Mucosa of stomach (tissue), 1 donor: ENCODE results near the gene CATSPER2.
"Not testable (repeated sequence)": the region's sequence is repeated elsewhere in the genome, so short reads cannot be mapped to it uniquely, and the experiment has no call there.

ENCODE experiments used
- H3K27me3 ChIP-seq: one replicate; pipeline ENCODE4 v1.7.0; 2013; ENCODE audit warnings: mild to moderate bottlenecking, low read length; ENCODE audit not compliant: control insufficient read depth, insufficient read depth
- H3K36me3 ChIP-seq: one replicate; pipeline ENCODE4 v1.7.0; 2013; ENCODE audit warnings: low read length; ENCODE audit not compliant: control insufficient read depth, insufficient read depth
- H3K4me1 ChIP-seq: one replicate; pipeline ENCODE4 v1.7.0; 2013; ENCODE audit warnings: mild to moderate bottlenecking, low read length; ENCODE audit not compliant: control insufficient read depth, insufficient read depth
- H3K4me3 ChIP-seq: one replicate; pipeline ENCODE4 v1.7.0; 2013; ENCODE audit warnings: low read length
- H3K9ac ChIP-seq: one replicate; pipeline ENCODE4 v1.7.0; 2013; ENCODE audit warnings: mild to moderate bottlenecking, low read length, moderate library complexity
- H3K9me3 ChIP-seq: one replicate; pipeline ENCODE4 v1.7.0; 2013; ENCODE audit warnings: mild to moderate bottlenecking, low read length, moderate library complexity; ENCODE audit not compliant: control insufficient read depth
- donor health status: Pancreatic carcinoma.

The CATSPER2 gene

GRCh38 chr15:43626937-43627336, 21.7 kb downstream of the CATSPER2 start:
- not testable (repeated sequence) for H3K27me3 ChIP-seq, H3K9ac ChIP-seq, H3K9me3 ChIP-seq, H3K36me3 ChIP-seq, H3K4me1 ChIP-seq, H3K4me3 ChIP-seq

DNA sequence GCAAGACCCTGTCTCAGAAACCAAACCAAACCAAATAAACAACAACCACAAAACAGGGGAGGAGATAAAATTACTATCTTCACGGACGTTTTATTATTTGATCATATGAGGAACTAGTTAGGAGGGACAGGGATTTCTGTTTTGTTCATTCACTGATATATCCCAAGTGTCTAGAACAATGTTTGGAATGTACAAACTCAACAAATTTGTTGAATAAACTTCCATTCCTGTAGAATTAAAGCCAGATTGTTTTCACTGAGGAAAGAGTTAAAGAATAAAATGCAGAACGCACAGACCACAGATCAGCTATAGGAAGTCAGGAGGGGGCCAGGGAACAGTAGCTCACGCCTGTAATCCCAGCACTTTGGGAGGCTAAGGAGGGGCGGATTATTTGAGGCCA, 23.5 kb downstream of the CATSPER2 start:
- Histone ChIP-seq H3K4me1 (no peaks in the 10 kb centered on the region), H3K9ac (no peak overlapping the region), H3K4me3 (no peak overlapping the region), H3K36me3 (no peaks in the 10 kb centered on the region), H3K9me3 (no peaks in the 10 kb centered on the region), H3K27me3 (no peaks in the 10 kb centered on the region)

DNA sequence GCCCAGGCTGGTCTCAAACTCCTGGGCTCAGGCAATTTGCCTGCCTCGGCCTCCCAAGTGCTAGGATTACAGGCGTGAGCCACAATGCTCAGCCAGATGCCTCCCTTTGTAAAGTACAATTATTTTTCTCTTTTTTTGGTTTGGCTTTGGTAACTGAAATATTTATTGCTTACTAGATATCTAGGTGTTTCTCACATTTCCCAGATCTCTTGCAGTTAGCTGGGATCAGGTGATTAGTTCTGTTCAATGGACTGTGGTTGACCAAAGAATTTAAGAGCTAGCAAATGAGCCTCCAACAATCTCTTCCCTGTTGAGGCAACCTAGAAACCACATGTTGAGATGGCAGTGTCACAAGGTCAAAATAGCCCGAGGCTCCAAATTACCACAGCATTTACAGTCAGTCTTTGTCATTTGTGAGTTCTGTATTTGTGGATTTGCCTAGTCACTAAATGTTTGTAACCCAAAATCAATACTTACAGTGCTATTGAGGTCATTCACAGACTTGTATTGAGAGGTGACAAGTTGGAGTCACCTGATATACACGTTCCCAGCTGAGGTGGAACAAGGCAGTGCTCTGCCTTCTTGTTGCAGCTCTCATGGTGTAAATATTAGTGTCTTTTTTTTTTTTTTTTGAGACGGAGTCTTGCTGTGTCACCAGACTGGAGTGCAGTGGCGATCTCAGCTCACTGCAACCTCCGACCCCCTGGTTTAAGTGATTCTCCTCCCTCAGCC, 26.4 kb downstream of the CATSPER2 start:
- not testable (repeated sequence) for H3K9me3 ChIP-seq, H3K27me3 ChIP-seq, H3K9ac ChIP-seq, H3K4me1 ChIP-seq, H3K4me3 ChIP-seq, H3K36me3 ChIP-seq

DNA sequence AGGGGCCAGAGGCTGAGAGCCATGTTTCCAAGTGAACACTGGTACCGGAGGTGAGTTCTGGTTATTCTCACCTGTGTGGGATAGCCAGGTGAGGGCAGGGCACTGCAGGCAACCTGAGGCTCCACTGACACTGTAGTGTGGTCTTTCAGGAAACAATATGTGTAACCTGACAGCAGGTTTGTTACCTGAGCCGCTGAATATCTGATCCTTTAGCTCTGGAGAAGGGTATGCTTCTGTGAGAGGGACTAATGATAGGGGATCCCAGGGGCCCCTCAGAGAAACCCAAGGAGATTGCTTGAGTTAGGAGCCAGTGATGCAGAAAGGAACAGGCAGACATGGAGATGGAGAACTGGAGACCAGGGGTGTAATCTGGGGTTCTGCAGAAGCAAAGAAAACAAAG, 29.9 kb downstream of the CATSPER2 start, which contains the start of gene STRC:
Gene STRC, minus strand, starts transcription at position 101 of the 400 bp plus-strand sequence. Its CDS starts 78 bp downstream, at position 23.
- H3K4me1 ChIP-seq, H3K9ac ChIP-seq, H3K9me3 ChIP-seq, H3K4me3 ChIP-seq, H3K36me3 ChIP-seq, H3K27me3 ChIP-seq: not testable (repeated sequence)

DNA sequence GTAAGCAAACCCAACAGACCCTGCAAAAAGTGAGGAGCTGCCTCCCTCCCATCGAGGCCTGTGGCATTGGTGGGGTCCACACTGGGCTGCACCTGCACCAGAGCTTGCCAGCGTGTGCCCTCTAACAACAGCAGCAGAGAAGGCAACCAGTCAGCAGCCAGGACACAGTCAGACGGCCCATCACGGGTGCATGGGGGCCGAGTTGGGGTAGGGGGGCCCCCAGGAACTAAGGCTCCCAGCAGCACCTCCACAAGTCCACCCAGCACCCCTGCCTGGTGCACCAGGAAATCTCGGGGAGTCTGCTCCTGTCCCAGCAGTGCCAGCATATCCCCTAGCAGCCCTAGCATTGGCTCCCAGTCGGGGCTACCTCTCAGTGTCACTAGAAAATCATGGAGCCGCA, 30.9 kb downstream of the CATSPER2 start:
- not testable (repeated sequence) for H3K9me3 ChIP-seq, H3K27me3 ChIP-seq, H3K36me3 ChIP-seq, H3K4me1 ChIP-seq, H3K9ac ChIP-seq, H3K4me3 ChIP-seq

DNA sequence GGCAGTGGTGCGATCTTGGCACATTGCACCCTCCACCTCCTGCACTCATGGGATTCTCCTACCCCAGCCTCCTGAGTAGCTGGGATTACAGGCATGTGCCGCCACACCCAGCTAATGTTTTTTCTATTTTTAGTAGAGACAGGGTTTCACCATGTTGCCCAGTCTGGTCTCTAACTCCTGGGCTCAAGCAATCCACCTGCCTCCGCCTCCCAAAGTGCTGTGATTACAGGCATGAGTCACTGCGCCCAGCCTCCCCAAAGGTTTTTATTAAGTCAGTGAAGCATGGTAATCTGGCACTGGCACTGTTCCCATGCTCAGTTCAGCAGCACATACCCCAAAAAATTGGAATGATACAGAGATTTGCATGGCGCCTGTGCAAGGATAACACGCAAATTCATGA, 46.4 kb downstream of the CATSPER2 start:
- not testable (repeated sequence) for H3K27me3 ChIP-seq, H3K9me3 ChIP-seq

DNA sequence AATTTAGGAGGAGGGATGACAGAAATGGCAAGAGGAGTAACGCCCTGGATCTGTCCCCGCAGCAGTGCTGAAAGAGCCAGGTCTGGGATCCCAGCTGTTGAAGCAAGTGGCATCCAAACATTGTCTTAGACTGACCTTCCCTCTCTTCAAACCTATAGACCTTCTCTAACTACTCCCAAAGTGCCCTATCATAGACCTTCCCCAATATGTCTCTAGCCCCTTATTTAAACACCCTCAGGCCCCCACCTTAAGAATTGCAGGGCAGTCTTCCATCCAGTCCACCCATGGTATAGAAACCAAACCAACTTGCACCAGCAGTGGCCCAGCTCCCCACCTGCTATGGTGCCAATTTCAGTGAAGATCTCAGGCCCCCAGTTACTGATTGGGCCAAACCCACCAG, 48.4 kb downstream of the CATSPER2 start:
- not testable (repeated sequence) for H3K4me3 ChIP-seq, H3K9me3 ChIP-seq, H3K4me1 ChIP-seq, H3K36me3 ChIP-seq, H3K9ac ChIP-seq, H3K27me3 ChIP-seq

More for the DNA sequence above, 46.4 kb downstream of the CATSPER2 start:
- H3K9ac ChIP-seq, H3K36me3 ChIP-seq, H3K4me3 ChIP-seq, H3K4me1 ChIP-seq: not testable (repeated sequence)

- not testable (repeated sequence) for H3K9ac ChIP-seq, H3K36me3 ChIP-seq, H3K27me3 ChIP-seq, H3K9me3 ChIP-seq, H3K4me1 ChIP-seq, H3K4me3 ChIP-seq
Observed at GRCh38 chr15:43599131-43599530, 49.5 kb downstream of the CATSPER2 start.

- H3K4me1 ChIP-seq, H3K27me3 ChIP-seq, H3K4me3 ChIP-seq, H3K36me3 ChIP-seq, H3K9me3 ChIP-seq, H3K9ac ChIP-seq: not testable (repeated sequence)
Observed at GRCh38 chr15:43593328-43594190, 55.1 kb downstream of the CATSPER2 start, which contains the start of gene CKMT1B. Gene CKMT1B (plus strand): TSS chr15:43594027. CDS start chr15:43594219, 192 bp downstream.

- not testable (repeated sequence) for H3K9me3 ChIP-seq, H3K9ac ChIP-seq, H3K27me3 ChIP-seq, H3K4me3 ChIP-seq, H3K4me1 ChIP-seq, H3K36me3 ChIP-seq
Observed at GRCh38 chr15:43592841-43593240, 55.8 kb downstream of the CATSPER2 start.

GRCh38 chr15:43589778-43590466, 58.7 kb downstream of the CATSPER2 start, which contains the start of gene PPIP5K1:
Gene PPIP5K1 (minus strand): TSS chr15:43590208. CDS start chr15:43584504, 5,704 bp downstream.
- not testable (repeated sequence) for H3K36me3 ChIP-seq, H3K4me3 ChIP-seq, H3K4me1 ChIP-seq, H3K27me3 ChIP-seq, H3K9ac ChIP-seq, H3K9me3 ChIP-seq
